NB4 (cell line): ENCODE data around the gene DPP7.
"Not testable (repeated sequence)": the region's sequence is repeated elsewhere in the genome, so short reads cannot be mapped to it uniquely, and the experiment has no call there.

Experiments used
- DNase-seq: peaks from one replicate; pipeline ENCODE4 v3.0.0; 2010; ENCODE audit warnings: low read depth
- H3K4me3 ChIP-seq: one replicate; pipeline ENCODE4 v1.5.1; 2011; ENCODE audit warnings: mild to moderate bottlenecking, low read depth, low read length, moderate library complexity
- MYC ChIP-seq: IDR thresholded peaks from 2 replicates; pipeline ENCODE4 v1.6.1; 2011; ENCODE audit warnings: low read depth, low read length
- POLR2A ChIP-seq: IDR thresholded peaks from 2 replicates; pipeline ENCODE4 v1.6.1; 2011; ENCODE audit warnings: mild to moderate bottlenecking; ENCODE audit not compliant: insufficient read length; ENCODE audit errors: extremely low read depth
- TF ChIP-seq, protein P1 (sequence below): IDR thresholded peaks from 2 replicates; pipeline ENCODE4 v1.6.1; 2011; ENCODE audit warnings: low read depth, low read length
- TF ChIP-seq, protein P2 (sequence below): IDR thresholded peaks from one replicate; pipeline ENCODE4 v1.5.1; 2012; ENCODE audit warnings: low read depth, low read length

Gene DPP7

GRCh38 chr9:137138722-137139467, 24.4 kb upstream of the DPP7 start, which contains the start of gene GRIN1:
Gene GRIN1, plus strand, starts transcription at chr9:137139154. Its CDS starts 333 bp downstream, at chr9:137139487.
- no peak for DNase-seq
- no peak within 1 kb of the TSS for H3K4me3 ChIP-seq
- TF ChIP-seq, protein P1, sequence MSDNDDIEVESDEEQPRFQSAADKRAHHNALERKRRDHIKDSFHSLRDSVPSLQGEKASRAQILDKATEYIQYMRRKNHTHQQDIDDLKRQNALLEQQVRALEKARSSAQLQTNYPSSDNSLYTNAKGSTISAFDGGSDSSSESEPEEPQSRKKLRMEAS, result no peak
- TF ChIP-seq, protein P2, sequence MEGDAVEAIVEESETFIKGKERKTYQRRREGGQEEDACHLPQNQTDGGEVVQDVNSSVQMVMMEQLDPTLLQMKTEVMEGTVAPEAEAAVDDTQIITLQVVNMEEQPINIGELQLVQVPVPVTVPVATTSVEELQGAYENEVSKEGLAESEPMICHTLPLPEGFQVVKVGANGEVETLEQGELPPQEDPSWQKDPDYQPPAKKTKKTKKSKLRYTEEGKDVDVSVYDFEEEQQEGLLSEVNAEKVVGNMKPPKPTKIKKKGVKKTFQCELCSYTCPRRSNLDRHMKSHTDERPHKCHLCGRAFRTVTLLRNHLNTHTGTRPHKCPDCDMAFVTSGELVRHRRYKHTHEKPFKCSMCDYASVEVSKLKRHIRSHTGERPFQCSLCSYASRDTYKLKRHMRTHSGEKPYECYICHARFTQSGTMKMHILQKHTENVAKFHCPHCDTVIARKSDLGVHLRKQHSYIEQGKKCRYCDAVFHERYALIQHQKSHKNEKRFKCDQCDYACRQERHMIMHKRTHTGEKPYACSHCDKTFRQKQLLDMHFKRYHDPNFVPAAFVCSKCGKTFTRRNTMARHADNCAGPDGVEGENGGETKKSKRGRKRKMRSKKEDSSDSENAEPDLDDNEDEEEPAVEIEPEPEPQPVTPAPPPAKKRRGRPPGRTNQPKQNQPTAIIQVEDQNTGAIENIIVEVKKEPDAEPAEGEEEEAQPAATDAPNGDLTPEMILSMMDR, result no peak
- no peak for TF ChIP-seq POLR2A
- no peak for TF ChIP-seq MYC

- no peak overlapping the region for H3K4me3 ChIP-seq
- DNase-seq, result no peak
- TF ChIP-seq, protein P1, result no peak
- TF ChIP-seq, protein P2, result no peak
- no peak for TF ChIP-seq POLR2A
- no peak for TF ChIP-seq MYC
Observed at GRCh38 chr9:137138058-137138721, 23.7 kb upstream of the DPP7 start.

GRCh38 chr9:137136881-137137607, 22.5 kb upstream of the DPP7 start:
- no peak for DNase-seq
- no peak overlapping the region for H3K4me3 ChIP-seq
- TF ChIP-seq, protein P1, result no peak
- TF ChIP-seq, protein P2, result no peak
- no peak for TF ChIP-seq POLR2A
- no peak for TF ChIP-seq MYC

- TF ChIP-seq, protein P1, result no peak
- no peak for TF ChIP-seq POLR2A
- TF ChIP-seq, protein P2, result no peak
- no peak for TF ChIP-seq MYC
- no peak for DNase-seq
- H3K4me3 ChIP-seq, result no peak overlapping the region
Observed at GRCh38 chr9:137136261-137136880, 21.8 kb upstream of the DPP7 start.

DNA sequence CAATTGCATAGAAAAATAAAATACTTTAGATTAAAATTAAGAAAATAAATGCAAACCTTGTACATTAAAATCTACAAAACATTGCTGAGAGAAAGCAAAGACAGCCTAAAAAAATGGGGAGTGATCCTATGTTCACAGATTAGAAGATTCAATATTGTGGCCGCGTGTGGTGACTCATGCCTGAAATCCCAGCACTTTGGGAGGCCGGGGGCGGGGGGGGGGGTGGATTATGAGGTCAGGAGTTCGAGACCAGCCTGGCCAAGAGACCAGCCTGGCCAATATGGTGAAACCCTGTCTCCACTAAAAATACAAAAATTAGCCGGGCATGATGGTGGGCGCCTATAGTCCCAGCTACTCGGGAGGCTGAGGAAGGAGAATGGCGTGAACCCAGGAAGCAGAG, 20.6 kb upstream of the DPP7 start:
- not testable (repeated sequence) for H3K4me3 ChIP-seq, DNase-seq

- no peak overlapping the region for H3K4me3 ChIP-seq
- no peak for TF ChIP-seq MYC
- TF ChIP-seq, protein P2, result no peak
- TF ChIP-seq POLR2A, result no peak
- TF ChIP-seq, protein P1, result no peak
- no peak for DNase-seq
Observed at GRCh38 chr9:137134191-137134590, 19.7 kb upstream of the DPP7 start.
